GM12892 (cell line): ENCODE results near the gene SGSH.

ENCODE experiments used
- DNase-seq: peaks from one replicate; pipeline ENCODE4 v3.0.0; 2011; ENCODE audit not compliant: insufficient read length
- FAIRE-seq: peaks from 2 replicates; lab custom pipeline; 2011; peaks lifted over from hg19 to GRCh38; lab: Jason Lieb, UNC
- POLR2A ChIP-seq: IDR thresholded peaks from 2 replicates; pipeline ENCODE4 v1.6.1; 2011; ENCODE audit warnings: low read depth, low read length, control low read depth
- POLR2AphosphoS5 ChIP-seq: IDR thresholded peaks from 2 replicates; pipeline ENCODE4 v1.6.1; 2011; ENCODE audit warnings: low read depth, low read length, control low read depth
- TAF1 ChIP-seq: IDR thresholded peaks from 2 replicates; pipeline ENCODE4 v1.6.1; 2011; ENCODE audit warnings: low read depth, mild to moderate bottlenecking, control low read depth, low read length, borderline replicate concordance

The SGSH gene

DNA sequence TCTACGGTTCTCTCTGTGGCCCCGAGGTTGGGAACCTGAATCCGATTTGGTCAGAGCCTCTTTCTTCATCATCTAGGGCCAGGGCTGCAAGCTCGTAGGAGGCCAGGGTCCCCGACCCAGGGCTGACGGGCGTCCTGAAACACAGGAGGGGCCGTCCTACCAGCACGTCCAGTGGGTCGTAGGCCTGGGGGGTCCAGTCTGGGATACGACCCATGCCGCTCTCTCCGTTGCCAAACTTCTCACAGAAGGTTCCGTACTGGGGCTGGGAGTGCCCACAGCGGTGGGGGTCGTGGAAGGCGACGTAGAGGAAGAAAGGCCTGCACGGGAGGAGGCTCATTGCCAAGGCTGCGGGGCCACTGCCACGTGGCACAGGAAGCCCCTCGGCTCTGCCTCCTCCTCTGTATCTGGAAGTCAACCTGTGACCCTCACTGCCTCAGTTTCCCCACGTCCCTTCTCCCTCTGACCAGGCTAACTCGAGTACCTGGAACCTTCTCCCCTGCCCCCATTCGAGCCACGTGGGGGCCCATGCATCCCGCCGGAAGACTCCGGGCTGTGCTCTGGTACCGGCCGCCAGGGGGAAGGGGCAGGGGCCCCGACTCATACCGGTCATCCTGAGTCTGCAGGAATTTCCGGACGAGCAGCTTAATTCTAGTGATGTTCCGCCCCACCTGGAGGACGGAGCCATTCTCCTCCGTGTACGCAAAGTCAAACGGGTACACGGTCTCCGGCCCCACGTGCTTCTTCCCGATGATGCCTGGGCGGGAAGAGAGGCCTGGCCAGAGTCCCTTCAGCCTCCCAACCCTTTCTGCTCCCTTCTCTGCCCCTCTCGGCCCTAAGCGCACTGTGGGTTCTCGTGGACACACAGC lies 5.9 kb downstream of the SGSH start:
- DNase-seq (no peak), FAIRE-seq (no peak)
- TF ChIP-seq TAF1, result no peak
- TF ChIP-seq POLR2AphosphoS5, result no peak
- no peak for TF ChIP-seq POLR2A

DNA sequence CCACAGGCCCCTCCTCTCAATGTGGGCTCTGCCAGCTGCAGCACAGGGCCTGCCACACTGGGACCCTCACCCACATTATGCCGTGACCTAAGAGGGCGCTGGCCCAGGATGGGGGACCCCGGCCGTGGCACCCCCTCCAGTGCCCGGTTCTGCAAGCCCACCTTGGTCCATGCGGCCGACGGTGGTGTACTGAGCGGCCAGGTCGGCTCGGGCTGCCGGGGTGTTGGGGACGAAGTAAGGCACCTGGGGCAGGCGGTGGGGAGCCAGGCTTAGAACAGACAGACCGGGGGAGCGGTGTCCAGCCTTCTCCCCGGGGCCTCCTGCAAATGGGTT lies 6.5 kb downstream of the SGSH start:
- no peak for DNase-seq
- no peak for FAIRE-seq
- no peak for TF ChIP-seq TAF1
- no peak for TF ChIP-seq POLR2A
- TF ChIP-seq POLR2AphosphoS5, result no peak

DNA sequence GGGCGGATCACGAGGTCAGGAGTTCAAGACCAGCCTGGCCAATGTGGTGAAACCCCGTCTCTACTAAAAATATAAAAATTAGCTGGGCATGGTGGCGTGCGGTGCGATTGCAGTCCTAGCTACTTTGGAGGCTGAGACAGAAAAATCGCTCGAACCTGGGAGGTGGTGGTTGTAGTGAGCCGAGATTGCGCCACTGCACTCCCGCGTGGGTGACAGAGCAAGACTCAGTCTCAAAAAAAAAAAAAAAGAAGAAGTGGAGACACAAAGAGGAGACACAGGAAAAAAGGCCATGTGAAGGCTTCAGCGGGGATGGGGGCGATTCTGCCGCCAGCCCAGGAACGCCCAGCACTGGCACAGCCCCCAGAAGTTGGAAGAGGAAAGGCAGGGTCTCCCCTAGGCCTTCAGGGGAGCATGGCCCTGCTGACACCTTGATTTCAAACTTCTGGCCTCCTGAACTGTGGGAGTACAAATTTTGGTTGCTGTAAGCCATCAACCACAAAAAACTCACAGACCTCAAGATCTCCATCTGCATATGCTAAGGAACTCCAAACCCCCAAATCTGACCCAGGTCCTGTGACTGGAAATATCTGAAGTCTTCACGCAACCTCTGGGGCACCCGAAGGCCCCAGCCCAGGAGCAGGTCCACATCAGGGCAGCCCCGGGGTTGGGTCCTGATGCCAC lies 7.0 kb downstream of the SGSH start:
- TF ChIP-seq TAF1, result no peak
- no peak for TF ChIP-seq POLR2A
- no peak for TF ChIP-seq POLR2AphosphoS5

DNA sequence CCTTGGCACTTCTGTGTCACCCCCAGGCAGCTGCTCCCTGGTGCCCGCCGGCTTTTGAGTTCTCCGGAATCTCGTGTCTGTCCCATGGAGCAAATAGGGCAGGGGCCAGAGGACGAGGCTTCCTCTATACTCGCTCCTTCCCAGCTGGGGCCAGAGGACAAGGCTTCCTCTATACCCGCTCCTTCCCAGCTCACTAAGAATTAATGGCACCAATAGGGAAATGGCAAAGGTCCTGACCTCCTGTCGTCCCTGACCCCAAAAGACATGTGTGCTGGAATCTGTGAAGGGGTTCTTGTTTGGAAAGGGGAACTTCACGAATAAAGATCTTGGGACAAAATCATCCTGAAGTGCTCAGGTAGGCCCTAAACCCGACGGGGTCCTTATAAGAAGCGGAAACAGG lies 7.6 kb downstream of the SGSH start:
- FAIRE-seq (no peak), DNase-seq (no peak)
- TF ChIP-seq POLR2AphosphoS5 (no peak), POLR2A (no peak), TAF1 (no peak)

More for the DNA sequence above, 7.0 kb downstream of the SGSH start:
- DNase-seq, result no peak
- FAIRE-seq, result no peak

DNA sequence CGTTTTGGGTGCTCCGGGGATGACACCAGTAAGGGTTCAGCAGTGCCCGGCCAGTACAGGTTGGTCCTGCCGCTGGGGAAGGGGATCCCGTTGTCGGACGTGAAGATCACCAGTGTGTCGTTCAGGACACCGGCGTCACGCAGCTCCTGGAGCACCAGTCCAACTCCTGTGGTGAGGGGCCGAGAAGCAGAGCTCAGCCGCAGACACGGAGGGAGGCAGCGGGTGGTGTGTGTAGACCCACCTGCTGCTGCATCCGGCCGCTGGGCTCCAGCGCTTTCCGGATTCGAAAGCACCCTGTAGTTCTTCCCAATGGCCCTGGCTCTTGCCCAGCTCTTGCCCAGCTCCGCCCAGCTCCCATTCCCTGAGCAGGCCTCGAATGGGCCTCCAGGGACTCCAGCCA lies 8.0 kb downstream of the SGSH start:
- DNase-seq, result no peak
- no peak for TF ChIP-seq POLR2AphosphoS5
- no peak for TF ChIP-seq POLR2A
- no peak for TF ChIP-seq TAF1
- FAIRE-seq, result no peak

DNA sequence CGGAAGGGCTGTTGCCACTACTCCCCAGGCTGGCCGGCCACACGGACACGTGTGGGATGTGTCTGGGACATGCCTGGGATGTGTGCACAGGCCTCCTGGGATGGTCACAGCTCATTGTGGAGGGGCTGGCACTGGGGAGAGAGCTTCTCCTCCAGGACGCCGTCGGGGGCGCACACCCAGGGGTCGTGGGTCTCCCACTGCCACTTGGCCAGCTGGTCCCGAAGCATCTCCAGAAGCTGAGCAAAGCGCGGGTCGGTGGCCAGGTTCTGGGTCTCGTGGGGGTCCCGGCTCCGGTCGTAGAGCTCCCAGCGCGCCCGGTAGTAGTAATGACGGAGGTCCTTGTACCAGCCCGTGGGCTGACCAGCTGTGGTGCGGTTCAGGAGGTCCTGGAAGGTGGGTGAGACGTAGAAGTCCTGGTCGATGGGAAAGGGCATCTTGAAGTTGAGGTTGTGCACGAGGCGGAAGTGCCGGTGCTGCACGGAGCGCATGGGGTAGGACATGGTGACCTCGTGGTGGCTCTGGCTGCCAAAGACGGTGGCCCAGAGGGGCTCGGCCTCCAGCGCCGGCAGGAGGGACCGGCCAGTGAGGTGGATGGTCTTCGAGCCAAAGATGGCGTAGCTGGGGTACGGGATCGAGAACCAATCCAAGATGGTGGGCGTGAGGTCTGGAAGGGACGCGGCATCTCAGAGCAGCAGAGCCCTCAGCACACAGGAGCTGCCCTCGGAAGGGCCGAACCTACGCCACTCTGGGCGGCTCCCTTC lies 9.6 kb downstream of the SGSH start:
- TF ChIP-seq TAF1, result no peak
- TF ChIP-seq POLR2AphosphoS5, result no peak
- no peak for TF ChIP-seq POLR2A
- no peak for FAIRE-seq
- no peak for DNase-seq

DNA sequence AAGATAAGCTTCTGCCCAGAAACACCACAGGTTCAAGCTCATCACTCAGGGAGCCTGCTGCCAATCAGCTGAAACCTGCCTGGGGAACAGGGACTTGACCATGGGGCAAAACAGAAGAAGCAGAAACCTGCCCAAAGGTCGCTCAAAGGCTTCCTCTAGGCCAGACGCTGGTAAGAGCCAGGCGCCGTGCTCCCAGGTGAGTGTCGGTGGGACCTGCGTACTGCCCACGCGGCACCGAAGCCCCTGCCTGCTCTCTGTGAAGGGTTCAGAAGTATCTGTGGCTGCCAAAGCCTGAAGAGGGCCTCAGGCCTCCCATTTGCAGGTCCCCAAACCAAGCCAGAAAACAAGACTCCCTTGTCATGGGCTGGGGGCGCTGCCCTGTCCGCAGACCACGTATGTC lies 10.4 kb downstream of the SGSH start:
- TF ChIP-seq TAF1 (no peak), POLR2AphosphoS5 (no peak), POLR2A (no peak)
- no peak for DNase-seq
- no peak for FAIRE-seq

DNA sequence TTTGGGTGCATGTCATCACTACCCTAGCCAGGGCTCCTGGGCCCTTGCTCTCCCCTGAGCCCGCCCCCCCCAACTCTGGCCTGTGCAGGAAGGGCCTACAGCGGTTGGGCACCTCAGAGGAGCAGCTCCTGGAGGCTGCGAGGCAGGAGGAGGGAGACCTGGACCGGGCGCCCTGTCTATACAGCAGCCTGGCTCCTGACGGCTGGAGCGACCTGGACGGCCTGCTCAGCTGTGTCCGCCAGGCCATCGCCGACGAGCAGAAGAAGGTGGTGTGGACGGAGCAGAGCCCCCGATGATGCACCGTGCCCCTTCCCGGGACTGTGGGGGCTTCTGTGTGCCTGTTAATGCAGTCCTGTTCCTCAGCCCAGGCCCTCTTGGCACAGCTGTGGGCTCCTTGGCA lies 12.1 kb downstream of the SGSH start:
- no peak for DNase-seq
- no peak for FAIRE-seq
- no peak for TF ChIP-seq POLR2AphosphoS5
- no peak for TF ChIP-seq POLR2A
- no peak for TF ChIP-seq TAF1

DNA sequence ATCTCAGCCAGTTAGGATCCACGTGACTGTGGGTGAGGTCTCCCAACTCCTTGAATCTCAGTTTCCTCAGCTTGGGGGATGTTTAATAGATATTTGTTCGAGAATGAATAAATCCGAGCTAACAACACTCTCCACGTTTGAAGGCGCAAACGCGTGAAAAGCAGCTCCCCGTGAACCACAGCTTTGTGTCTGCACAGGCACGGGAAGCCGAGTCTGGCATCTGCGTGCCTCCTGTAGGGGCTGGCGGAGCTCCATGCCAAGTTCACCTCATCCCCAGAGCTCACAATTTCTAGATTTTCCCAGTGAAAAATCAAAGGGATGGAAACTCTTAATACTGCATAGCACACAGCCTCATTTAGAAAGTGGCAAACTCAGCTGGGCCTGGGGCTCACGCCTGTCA lies 14.3 kb downstream of the SGSH start:
- DNase-seq (no peak), FAIRE-seq (no peak)
- TF ChIP-seq TAF1, result no peak
- no peak for TF ChIP-seq POLR2A
- no peak for TF ChIP-seq POLR2AphosphoS5

DNA sequence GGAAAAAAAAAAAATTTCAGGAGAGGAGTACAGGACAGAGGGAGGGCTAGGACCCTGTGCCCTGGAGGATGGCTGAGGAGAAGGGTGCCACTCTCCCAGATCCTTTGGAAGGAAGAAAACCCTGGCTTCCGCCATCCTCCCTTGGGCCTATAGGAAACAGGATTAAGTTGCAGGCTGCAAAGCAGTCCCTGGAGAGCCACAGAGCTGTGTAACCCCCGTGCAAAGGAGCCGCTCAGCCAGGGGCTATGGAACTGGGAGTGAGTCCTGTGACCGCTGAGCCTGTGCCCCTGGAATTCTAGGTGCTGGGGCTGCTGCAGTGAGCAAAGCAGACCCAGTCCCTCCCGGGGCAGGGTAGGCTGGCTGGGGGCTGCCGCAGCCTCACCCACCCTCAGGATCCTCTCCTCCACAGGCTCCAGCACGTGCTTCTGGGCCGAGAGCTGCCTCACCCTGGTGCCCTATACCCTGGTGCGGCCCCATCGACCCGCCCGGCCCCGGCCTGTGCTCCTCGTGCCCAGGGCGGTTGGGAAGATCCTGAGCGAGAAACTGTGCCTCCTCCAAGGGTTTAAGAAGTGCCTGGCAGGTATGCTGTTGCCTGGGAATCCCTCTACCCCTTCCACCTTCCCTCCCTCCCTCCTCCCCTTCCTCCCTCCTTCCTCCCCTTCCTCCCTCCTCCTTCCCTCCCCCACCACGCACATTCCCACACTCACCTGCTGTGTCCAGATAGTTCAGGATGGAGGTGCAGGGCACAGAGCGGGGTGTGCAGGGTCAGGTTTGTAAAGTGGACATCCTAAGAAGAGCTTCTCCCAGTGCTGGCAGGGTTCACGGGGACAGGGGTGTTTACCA lies 15.3 kb downstream of the SGSH start:
- no peak for FAIRE-seq
- TF ChIP-seq POLR2AphosphoS5, result no peak
- no peak for TF ChIP-seq POLR2A
- TF ChIP-seq TAF1, result no peak
- no peak for DNase-seq

DNA sequence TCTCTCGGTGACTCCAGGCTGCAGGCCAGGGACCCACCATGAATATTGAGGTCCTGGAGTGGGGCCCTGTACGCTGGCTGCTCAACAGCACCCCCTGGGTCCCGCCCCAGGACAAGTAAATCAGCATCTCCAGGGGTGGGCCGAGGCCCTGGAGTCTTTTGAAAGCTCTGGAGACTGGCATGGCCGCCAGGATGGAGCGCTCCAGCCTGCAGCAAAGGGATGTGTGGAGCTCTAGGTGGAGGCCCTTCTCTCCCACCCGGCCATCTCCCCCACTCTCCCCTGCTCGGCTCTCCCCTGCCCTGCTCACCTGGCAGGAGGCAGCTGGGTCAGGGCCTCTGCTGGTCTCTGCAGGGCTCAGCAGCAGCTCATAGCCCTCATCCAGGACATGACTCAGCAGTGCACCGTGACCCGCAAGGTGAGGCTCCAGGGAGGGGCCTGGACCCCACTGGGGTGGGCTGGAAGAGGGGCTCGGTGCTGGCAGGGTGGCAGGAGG lies 16.6 kb downstream of the SGSH start:
- no peak for FAIRE-seq
- TF ChIP-seq POLR2A, result no peak
- no peak for TF ChIP-seq POLR2AphosphoS5
- no peak for TF ChIP-seq TAF1
- DNase-seq, result no peak

DNA sequence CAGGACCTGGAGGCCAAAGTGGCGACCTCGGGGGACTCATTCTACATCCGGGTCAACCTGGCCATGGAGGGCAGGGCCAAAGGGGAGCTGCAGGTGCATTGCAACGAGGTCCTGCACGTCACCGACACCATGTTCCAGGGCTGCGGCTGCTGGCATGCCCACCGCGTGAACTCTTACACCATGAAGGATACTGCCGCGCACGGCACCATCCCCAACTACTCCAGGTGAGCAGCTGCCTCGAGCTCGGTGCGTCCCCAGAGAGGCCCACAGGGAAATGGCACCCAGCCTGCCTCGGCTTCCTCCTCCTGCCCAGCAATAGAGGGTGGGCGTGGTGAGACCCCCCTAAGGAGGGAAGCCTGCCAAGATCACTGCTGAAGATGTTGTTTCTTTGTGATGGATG lies 17.9 kb downstream of the SGSH start:
- DNase-seq (no peak), FAIRE-seq (no peak)
- TF ChIP-seq TAF1 (no peak), POLR2AphosphoS5 (no peak)
